Fibroblast of lung (primary cell): ENCODE measurements around the gene LRCH4.

Experiments used
- EZH2 ChIP-seq: IDR thresholded peaks from 2 replicates; pipeline ENCODE4 v1.5.1; 2012; ENCODE audit warnings: low read length, control low read depth, mild to moderate bottlenecking; ENCODE audit errors: missing control alignments
- TF ChIP-seq, protein P1 (sequence below), 2 donors: IDR thresholded peaks in 1 of 2; conservative IDR thresholded peaks in 1 of 2; 1 replicate in 1 of 2; 2 replicates in 1 of 2; pipeline ENCODE4 v1.5.1; 2011 to 2012; ENCODE audit warnings: low read length in 2 of 2, control low read depth in 1 of 2, inconsistent platforms in 1 of 2, low read depth in 1 of 2, mild to moderate bottlenecking in 1 of 2

- TF ChIP-seq, protein P1, sequence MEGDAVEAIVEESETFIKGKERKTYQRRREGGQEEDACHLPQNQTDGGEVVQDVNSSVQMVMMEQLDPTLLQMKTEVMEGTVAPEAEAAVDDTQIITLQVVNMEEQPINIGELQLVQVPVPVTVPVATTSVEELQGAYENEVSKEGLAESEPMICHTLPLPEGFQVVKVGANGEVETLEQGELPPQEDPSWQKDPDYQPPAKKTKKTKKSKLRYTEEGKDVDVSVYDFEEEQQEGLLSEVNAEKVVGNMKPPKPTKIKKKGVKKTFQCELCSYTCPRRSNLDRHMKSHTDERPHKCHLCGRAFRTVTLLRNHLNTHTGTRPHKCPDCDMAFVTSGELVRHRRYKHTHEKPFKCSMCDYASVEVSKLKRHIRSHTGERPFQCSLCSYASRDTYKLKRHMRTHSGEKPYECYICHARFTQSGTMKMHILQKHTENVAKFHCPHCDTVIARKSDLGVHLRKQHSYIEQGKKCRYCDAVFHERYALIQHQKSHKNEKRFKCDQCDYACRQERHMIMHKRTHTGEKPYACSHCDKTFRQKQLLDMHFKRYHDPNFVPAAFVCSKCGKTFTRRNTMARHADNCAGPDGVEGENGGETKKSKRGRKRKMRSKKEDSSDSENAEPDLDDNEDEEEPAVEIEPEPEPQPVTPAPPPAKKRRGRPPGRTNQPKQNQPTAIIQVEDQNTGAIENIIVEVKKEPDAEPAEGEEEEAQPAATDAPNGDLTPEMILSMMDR (conservative IDR thresholded peaks at IDR 0.05 in 1 of 2, IDR thresholded peaks at IDR 0.05 in 1 of 2; ENCODE audit: low read depth in 1 of 2, low read length in 2 of 2), result no peak
- no peak for TF ChIP-seq EZH2
These were observed 9.3 kb upstream of the LRCH4 start for GRCh38 chr7:100595188-100595587.
